GM12872 (cell line): Measurements from ENCODE around the gene ADK.

Experiments
- TF ChIP-seq, protein P1 (sequence below): IDR thresholded peaks from 3 replicates; pipeline ENCODE4 v1.5.1; 2011; ENCODE audit warnings: low read depth, mild to moderate bottlenecking, low read length, moderate library complexity; ENCODE audit not compliant: insufficient read depth

The ADK gene

DNA sequence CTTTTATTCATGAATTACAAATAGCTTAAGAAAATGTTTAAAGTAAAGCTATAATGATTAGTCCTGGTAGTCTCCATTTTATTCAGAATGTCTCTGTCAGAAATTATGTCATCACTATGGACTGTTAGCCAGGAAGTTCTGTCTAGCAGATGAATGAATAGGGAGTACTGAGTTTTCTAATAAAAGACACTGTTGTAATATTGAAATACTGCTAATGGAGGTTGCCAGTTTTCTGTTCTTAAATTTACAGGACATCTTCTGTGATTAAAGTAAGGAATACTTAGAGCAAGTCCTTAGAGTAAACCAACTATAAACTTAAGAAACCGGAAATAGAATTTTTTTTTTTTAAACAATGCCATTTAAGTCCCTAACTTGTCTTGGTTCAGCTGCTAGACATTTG, 309.8 kb downstream of the ADK start:
- TF ChIP-seq, protein P1, sequence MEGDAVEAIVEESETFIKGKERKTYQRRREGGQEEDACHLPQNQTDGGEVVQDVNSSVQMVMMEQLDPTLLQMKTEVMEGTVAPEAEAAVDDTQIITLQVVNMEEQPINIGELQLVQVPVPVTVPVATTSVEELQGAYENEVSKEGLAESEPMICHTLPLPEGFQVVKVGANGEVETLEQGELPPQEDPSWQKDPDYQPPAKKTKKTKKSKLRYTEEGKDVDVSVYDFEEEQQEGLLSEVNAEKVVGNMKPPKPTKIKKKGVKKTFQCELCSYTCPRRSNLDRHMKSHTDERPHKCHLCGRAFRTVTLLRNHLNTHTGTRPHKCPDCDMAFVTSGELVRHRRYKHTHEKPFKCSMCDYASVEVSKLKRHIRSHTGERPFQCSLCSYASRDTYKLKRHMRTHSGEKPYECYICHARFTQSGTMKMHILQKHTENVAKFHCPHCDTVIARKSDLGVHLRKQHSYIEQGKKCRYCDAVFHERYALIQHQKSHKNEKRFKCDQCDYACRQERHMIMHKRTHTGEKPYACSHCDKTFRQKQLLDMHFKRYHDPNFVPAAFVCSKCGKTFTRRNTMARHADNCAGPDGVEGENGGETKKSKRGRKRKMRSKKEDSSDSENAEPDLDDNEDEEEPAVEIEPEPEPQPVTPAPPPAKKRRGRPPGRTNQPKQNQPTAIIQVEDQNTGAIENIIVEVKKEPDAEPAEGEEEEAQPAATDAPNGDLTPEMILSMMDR = no peak

DNA sequence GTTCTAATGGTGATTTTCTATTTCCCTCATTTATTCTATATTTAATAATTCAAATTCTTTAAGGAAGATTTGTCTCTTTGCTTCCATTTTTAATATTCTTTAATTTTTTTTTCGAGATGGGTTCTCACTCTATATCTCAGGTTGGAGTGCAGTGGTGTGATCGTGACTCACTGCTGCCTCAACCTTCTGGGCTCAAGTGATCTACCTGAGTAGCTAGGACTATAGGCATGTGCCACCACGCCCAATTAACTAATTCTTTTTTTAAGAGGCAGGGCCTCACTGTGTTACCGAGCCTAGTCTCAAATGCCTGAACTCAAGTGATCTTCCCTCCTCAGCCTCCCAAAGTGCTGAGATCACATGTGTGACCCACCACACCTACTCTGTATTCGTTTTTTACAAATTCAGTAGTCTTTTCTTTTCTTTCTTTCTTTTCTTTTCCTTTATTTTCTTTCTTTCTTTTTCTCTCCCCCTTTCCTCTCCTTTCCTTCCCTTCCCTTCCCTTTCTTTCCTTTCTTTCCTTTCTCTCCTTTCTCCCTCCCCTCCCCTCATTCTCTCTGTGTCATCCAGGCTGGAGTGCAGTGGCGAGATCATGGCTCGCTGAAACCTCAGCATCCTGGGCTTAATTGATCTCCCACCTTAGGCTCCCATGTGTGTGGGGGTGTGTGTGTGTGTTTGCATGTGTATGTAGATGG, 323.1 kb downstream of the ADK start:
- TF ChIP-seq, protein P1 = no peak

DNA sequence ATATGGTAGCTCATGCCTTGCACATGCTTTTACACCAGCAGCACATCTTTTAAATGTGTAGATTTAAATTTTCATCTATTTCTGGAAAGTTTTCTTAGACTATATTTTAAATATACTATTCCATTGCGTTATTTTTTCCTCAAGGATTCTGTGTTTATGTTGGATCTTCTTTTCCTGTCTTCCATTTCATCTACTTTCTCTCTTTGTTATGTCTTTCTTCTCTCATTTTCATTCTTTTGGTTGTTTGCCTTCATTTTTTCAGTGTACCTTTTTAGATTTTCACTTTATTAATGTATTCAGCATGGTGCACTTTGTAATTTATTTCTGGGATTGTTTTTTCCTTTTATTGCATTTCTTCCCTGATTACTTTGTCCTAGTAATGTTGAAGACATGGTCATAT, 329.8 kb downstream of the ADK start:
- TF ChIP-seq, protein P1 = no peak

DNA sequence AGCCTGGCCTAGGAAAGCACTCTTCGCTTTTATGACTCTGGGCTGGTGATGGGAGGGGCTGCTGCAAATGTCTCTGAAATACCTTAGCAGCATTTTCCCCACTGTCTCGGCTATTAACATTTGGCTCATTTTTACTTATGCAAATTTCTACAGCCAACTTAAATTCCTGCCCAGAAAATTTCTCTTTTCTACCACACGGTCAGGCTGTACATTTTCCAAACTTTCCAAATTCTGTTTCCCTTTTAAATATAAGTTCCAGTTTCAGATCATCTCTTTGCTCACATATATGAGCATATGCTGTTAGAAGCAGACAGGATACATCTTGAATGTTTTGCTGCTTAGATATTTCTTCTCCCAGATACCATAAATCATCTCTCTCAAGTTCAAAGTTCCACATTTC, 332.3 kb downstream of the ADK start:
- TF ChIP-seq, protein P1 = no peak

DNA sequence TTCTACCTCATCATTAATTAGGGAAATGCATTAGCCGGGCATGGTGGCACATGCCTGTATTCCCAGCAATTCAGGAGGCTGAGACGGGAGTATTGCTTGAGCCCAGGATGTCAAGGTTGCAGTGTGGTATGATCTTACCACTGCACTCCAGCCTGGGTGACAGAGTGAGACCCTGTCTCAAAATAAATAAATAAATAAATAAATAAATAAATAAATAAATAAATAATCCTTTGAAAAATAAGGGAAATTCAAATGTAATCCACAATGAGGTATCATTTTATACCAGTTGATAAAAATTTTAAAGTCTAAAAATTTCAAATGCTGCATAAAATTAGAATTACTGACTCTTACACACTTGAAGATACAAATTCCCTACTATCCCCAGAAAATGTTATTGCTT, 334.3 kb downstream of the ADK start:
- TF ChIP-seq, protein P1 = no peak

DNA sequence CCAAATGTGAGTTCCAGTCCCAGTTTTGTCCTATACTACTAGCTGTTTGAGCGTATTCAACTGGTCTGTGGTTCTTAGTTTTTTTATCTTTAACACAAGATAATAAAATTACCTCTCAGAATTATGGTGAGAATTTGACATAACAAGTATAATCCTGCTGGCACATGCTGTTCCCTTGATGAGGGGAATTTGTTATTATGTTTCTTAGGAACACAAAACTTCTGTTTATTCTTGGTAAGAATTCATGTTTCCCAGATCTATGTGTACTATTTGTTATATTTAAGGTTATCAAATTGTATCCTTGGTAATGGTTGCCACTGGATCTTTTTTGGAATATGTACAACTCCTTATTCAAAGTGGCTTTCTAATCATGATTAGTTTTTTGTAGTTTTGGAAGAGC, 335.6 kb downstream of the ADK start:
- TF ChIP-seq, protein P1 = no peak

DNA sequence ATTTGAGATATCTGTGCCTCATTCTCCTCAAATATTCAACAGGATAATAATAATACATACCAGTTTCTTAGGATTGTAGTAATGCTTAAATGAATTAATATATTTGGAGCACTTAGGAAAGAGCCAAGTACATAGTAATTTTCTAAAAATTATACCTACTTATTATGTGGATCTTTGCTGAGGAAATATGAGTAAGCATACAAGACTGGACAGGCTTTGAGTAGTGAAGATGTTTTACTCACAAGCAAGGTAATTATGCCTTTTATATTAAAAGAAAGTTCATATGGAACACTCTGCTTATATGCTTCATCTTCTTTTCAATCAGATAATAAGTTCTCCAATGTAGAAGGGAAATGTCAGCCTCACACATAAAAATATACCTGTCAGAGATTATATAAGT, 337.9 kb downstream of the ADK start:
- TF ChIP-seq, protein P1 = no peak
